Activated CD4-positive, alpha-beta T cell treated with anti-CD3 and anti-CD28 coated beads, Interleukin-2, amount 10 ng/mL, durations not matched to agents 7 days and 5 days (primary cell): ENCODE results near the gene LSM2. TPM values are rescaled to one million over a fixed set of nuclear protein-coding genes. Genes with fewer than 3 reads are reported as not detected.

Experiments used
- CTCF ChIA-PET: fragments of 350-600 bp; sonication (Branson Sonifier 250); formaldehyde crosslinking; loops from one replicate; lab custom pipeline; 2021; ENCODE audit warnings: antibody characterized with exemption; lab: Charles Lee
- POLR2A ChIA-PET: fragments of 350-600 bp; sonication (Branson Sonifier 250); formaldehyde crosslinking; loops from one replicate; lab custom pipeline; 2021; ENCODE audit warnings: antibody characterized with exemption; lab: Charles Lee
- DNase-seq: peaks from one replicate; pipeline ENCODE4 v3.0.0-alpha.2; 2020
- H3K27ac Mint-ChIP-seq: one replicate; pipeline ENCODE4 v1.8.0; 2021; ENCODE audit warnings: mild to moderate bottlenecking, moderate library complexity, mixed read lengths
- H3K27me3 Mint-ChIP-seq: one replicate; pipeline ENCODE4 v1.8.0; 2021; ENCODE audit warnings: mixed read lengths
- H3K36me3 Mint-ChIP-seq: one replicate; pipeline ENCODE4 v1.8.0; 2021; ENCODE audit warnings: low read depth, mixed read lengths
- H3K4me1 Mint-ChIP-seq: one replicate; pipeline ENCODE4 v1.8.0; 2021; ENCODE audit warnings: mixed read lengths
- H3K4me3 Mint-ChIP-seq: one replicate; pipeline ENCODE4 v1.8.0; 2021; ENCODE audit warnings: mild to moderate bottlenecking, moderate library complexity, mixed read lengths
- H3K9me3 Mint-ChIP-seq: one replicate; pipeline ENCODE4 v1.8.0; 2021; ENCODE audit warnings: mixed read lengths
- total RNA-seq, 2 experiments: library from RNA; stranded (reverse); gene quantifications; one replicate each; pipeline ENCODE4 v1.2.3, GENCODE V29; 2021

The LSM2 gene
- total RNA-seq, 2 experiments from 2014 or later: 103 to 109 TPM

GRCh38 chr6:31778193-31778592 lies 28.6 kb downstream of the LSM2 start:
- Mint-ChIP-seq H3K4me3 (no peak overlapping the region), H3K4me1 (peaks cover 34% of the 10 kb centered on the region)
- POLR2A ChIA-PET: interaction anchor here (0.6 kb wide), 1 partner anchor 112 kb away, joined by 3 read pairs; no protein-coding TSS in a partner anchor

GRCh38 chr6:31777667-31778050 lies 29.1 kb downstream of the LSM2 start:
- peak overlapping the region; percentile 85 for H3K27ac Mint-ChIP-seq
- H3K27me3 Mint-ChIP-seq: no peaks in the 10 kb centered on the region
- no peak overlapping the region for H3K4me3 Mint-ChIP-seq
- ChIA-PET CTCF (interaction anchor here (0.6 to 4.4 kb wide), 10 partner anchors 8 to 66 kb away, joined by 3 to 29 read pairs (median 4); partner anchors contain the start of gene VARS1), POLR2A (no interaction called here)
- DNase-seq: no peak
- peaks cover 39% of the 10 kb centered on the region for H3K4me1 Mint-ChIP-seq
- no peaks in the 10 kb centered on the region for H3K9me3 Mint-ChIP-seq
- H3K36me3 Mint-ChIP-seq: peaks cover 12% of the 10 kb centered on the region

More at GRCh38 chr6:31778193-31778592, 28.6 kb downstream of the LSM2 start:
- Mint-ChIP-seq H3K36me3 (peaks cover 13% of the 10 kb centered on the region), H3K27me3 (no peaks in the 10 kb centered on the region), H3K9me3 (no peaks in the 10 kb centered on the region), H3K27ac (no peak overlapping the region)
- DNase-seq: no peak
- CTCF ChIA-PET: interaction anchor here (0.7 to 4.4 kb wide), 7 partner anchors 9 to 66 kb away, joined by 3 to 29 read pairs (median 4); partner anchors contain the start of gene VARS1

GRCh38 chr6:31776989-31777666 lies 29.6 kb downstream of the LSM2 start, which contains the start of gene VWA7:
Gene VWA7 (minus strand): TSS chr6:31777328. CDS start chr6:31776779, 549 bp downstream.
- POLR2A ChIA-PET: no interaction called here
- H3K27me3 Mint-ChIP-seq: no peaks in the 10 kb centered on the region
- H3K4me1 Mint-ChIP-seq: peaks cover 43% of the 10 kb centered on the region
- no peaks in the 10 kb centered on the region for H3K9me3 Mint-ChIP-seq
- CTCF ChIA-PET: interaction anchor here (0.6 to 2.0 kb wide), 7 partner anchors 12 to 67 kb away, joined by 3 to 10 read pairs (median 5); partner anchors contain the start of gene VARS1
- peaks cover 12% of the 10 kb centered on the region for H3K36me3 Mint-ChIP-seq
- H3K27ac Mint-ChIP-seq: peak within 1 kb of the TSS; percentile 85
- H3K4me3 Mint-ChIP-seq: peak within 1 kb of the TSS; percentile 51
- DNase-seq: peak; percentile 64

GRCh38 chr6:31776485-31776988 lies 30.2 kb downstream of the LSM2 start:
- H3K27ac Mint-ChIP-seq: peak overlapping the region; percentile 85
- H3K4me1 Mint-ChIP-seq: peaks cover 47% of the 10 kb centered on the region
- ChIA-PET POLR2A (no interaction called here), CTCF (interaction anchor here (0.8 to 2.0 kb wide), 4 partner anchors 19 to 47 kb away, joined by 3 to 10 read pairs (median 5); partner anchors contain the start of gene VARS1)
- H3K9me3 Mint-ChIP-seq: no peaks in the 10 kb centered on the region
- H3K4me3 Mint-ChIP-seq: peak overlapping the region; percentile 51
- no peak for DNase-seq
- H3K36me3 Mint-ChIP-seq: peaks cover 12% of the 10 kb centered on the region
- no peaks in the 10 kb centered on the region for H3K27me3 Mint-ChIP-seq

GRCh38 chr6:31775633-31776484 lies 30.9 kb downstream of the LSM2 start:
- ChIA-PET POLR2A (no interaction called here), CTCF (interaction anchor here (0.5 to 1.6 kb wide), 5 partner anchors 10 to 122 kb away, joined by 3 to 7 read pairs (median 5); partner anchors contain the start of gene EHMT2)
- Mint-ChIP-seq H3K36me3 (peaks cover 12% of the 10 kb centered on the region), H3K4me3 (peak overlapping the region; percentile 51), H3K4me1 (peaks cover 53% of the 10 kb centered on the region), H3K27me3 (no peaks in the 10 kb centered on the region), H3K9me3 (no peaks in the 10 kb centered on the region), H3K27ac (peak overlapping the region; percentile 85)
- DNase-seq: no peak

- ChIA-PET POLR2A (no interaction called here), CTCF (interaction anchor here (0.5 to 1.6 kb wide), 6 partner anchors 9 to 122 kb away, joined by 3 to 7 read pairs (median 4); partner anchors contain the start of gene EHMT2)
- peaks cover 56% of the 10 kb centered on the region for H3K4me1 Mint-ChIP-seq
- no peaks in the 10 kb centered on the region for H3K27me3 Mint-ChIP-seq
- DNase-seq: no peak
- H3K9me3 Mint-ChIP-seq: no peaks in the 10 kb centered on the region
- peak overlapping the region; percentile 76 for H3K27ac Mint-ChIP-seq
- no peak overlapping the region for H3K4me3 Mint-ChIP-seq
- peaks cover 10% of the 10 kb centered on the region for H3K36me3 Mint-ChIP-seq
Observed at GRCh38 chr6:31775184-31775583, 31.6 kb downstream of the LSM2 start.

GRCh38 chr6:31771992-31772358 lies 34.8 kb downstream of the LSM2 start:
- peak overlapping the region; percentile 84 for H3K27ac Mint-ChIP-seq
- H3K36me3 Mint-ChIP-seq: peaks cover 4% of the 10 kb centered on the region
- DNase-seq: peak; percentile 31
- CTCF ChIA-PET: interaction anchor here (0.7 to 3.2 kb wide), 5 partner anchors 9 to 81 kb away, joined by 3 to 17 read pairs (median 10); partner anchors contain the start of genes CLIC1 and DDAH2
- POLR2A ChIA-PET: no interaction called here
- peaks cover 69% of the 10 kb centered on the region for H3K4me1 Mint-ChIP-seq
- no peaks in the 10 kb centered on the region for H3K27me3 Mint-ChIP-seq
- no peaks in the 10 kb centered on the region for H3K9me3 Mint-ChIP-seq
- peak overlapping the region; percentile 41 for H3K4me3 Mint-ChIP-seq

- Mint-ChIP-seq H3K9me3 (no peaks in the 10 kb centered on the region), H3K27ac (peak overlapping the region; percentile 81), H3K36me3 (peaks cover 4% of the 10 kb centered on the region), H3K27me3 (no peaks in the 10 kb centered on the region), H3K4me3 (no peak overlapping the region), H3K4me1 (peaks cover 58% of the 10 kb centered on the region)
- CTCF ChIA-PET: interaction anchor here (0.6 to 3.2 kb wide), 11 partner anchors 9 to 229 kb away, joined by 3 to 29 read pairs (median 10); partner anchors contain the start of genes CLIC1, DDAH2, DDX39B and MSH5
- DNase-seq: no peak
- POLR2A ChIA-PET: no interaction called here
Observed at GRCh38 chr6:31770860-31771259, 35.9 kb downstream of the LSM2 start.

GRCh38 chr6:31769684-31770371 lies 36.9 kb downstream of the LSM2 start:
- peaks cover 50% of the 10 kb centered on the region for H3K4me1 Mint-ChIP-seq
- DNase-seq: peak; percentile 78
- H3K27ac Mint-ChIP-seq: peak overlapping the region; percentile 0
- H3K36me3 Mint-ChIP-seq: peaks cover 4% of the 10 kb centered on the region
- no peaks in the 10 kb centered on the region for H3K27me3 Mint-ChIP-seq
- CTCF ChIA-PET: interaction anchor here (0.6 to 3.2 kb wide), 33 partner anchors 10 to 1111 kb away, joined by 3 to 30 read pairs (median 4); partner anchors contain the start of genes ABHD16A, CLIC1, DDAH2 and DDX39B
- POLR2A ChIA-PET: interaction anchor here (1.2 kb wide), 1 partner anchor 13 kb away, joined by 5 read pairs; no protein-coding TSS in a partner anchor
- no peak overlapping the region for H3K4me3 Mint-ChIP-seq
- H3K9me3 Mint-ChIP-seq: no peaks in the 10 kb centered on the region

- Mint-ChIP-seq H3K4me1 (peaks cover 55% of the 10 kb centered on the region), H3K4me3 (no peak overlapping the region), H3K36me3 (peaks cover 6% of the 10 kb centered on the region), H3K27me3 (no peaks in the 10 kb centered on the region), H3K27ac (no peak overlapping the region), H3K9me3 (no peaks in the 10 kb centered on the region)
- ChIA-PET POLR2A (interaction anchor here (1.2 kb wide), 1 partner anchor 12 kb away, joined by 5 read pairs; no protein-coding TSS in a partner anchor), CTCF (interaction anchor here (0.8 to 3.2 kb wide), 16 partner anchors 10 to 111 kb away, joined by 3 to 30 read pairs (median 8); partner anchors contain the start of genes ABHD16A, CLIC1, DDAH2 and HSPA1B)
- DNase-seq: no peak
Observed at GRCh38 chr6:31768363-31769257, 38.2 kb downstream of the LSM2 start.
